ENCODE measurements around the gene RABEP2. TPM values are rescaled to one million over a fixed set of nuclear protein-coding genes. Genes with fewer than 3 reads are reported as not detected.

Gene RABEP2
- total and polyA plus RNA-seq, 9 of the 15 experiments (the other 6 are each of a cell fraction or from before 2014, with no cell fraction given), result 0.15 to 13.4 (median 3.5) TPM

DNA sequence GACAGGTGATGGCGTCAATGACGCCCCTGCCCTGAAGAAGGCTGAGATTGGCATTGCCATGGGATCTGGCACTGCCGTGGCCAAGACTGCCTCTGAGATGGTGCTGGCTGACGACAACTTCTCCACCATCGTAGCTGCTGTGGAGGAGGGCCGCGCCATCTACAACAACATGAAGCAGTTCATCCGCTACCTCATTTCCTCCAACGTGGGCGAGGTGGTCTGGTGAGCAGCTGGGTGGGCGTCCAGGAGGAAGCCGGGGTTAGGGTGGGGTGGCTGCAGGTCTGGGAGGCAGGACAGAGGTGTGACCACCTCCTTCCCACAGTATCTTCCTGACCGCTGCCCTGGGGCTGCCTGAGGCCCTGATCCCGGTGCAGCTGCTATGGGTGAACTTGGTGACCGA lies 23.2 kb downstream of the RABEP2 start (continued):
- TF ChIP-seq HMBOX1 (IDR thresholded peaks at IDR 0.05) (no peak), GTF3C2 (IDR thresholded peaks at IDR 0.05; ENCODE audit: borderline replicate concordance, extremely low read depth, insufficient read length) (no peak), HLTF (IDR thresholded peaks at IDR 0.05) (no peak)
- TF ChIP-seq, protein P1, sequence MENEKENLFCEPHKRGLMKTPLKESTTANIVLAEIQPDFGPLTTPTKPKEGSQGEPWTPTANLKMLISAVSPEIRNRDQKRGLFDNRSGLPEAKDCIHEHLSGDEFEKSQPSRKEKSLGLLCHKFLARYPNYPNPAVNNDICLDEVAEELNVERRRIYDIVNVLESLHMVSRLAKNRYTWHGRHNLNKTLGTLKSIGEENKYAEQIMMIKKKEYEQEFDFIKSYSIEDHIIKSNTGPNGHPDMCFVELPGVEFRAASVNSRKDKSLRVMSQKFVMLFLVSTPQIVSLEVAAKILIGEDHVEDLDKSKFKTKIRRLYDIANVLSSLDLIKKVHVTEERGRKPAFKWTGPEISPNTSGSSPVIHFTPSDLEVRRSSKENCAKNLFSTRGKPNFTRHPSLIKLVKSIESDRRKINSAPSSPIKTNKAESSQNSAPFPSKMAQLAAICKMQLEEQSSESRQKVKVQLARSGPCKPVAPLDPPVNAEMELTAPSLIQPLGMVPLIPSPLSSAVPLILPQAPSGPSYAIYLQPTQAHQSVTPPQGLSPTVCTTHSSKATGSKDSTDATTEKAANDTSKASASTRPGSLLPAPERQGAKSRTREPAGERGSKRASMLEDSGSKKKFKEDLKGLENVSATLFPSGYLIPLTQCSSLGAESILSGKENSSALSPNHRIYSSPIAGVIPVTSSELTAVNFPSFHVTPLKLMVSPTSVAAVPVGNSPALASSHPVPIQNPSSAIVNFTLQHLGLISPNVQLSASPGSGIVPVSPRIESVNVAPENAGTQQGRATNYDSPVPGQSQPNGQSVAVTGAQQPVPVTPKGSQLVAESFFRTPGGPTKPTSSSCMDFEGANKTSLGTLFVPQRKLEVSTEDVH (IDR thresholded peaks at IDR 0.05; ENCODE audit: low read depth, partially characterized antibody), result no peak
